Uterus (tissue), 4 donors: ENCODE data around the gene GADD45B. TPM values are rescaled to one million over a fixed set of nuclear protein-coding genes. Genes with fewer than 3 reads are reported as not detected.
"Not testable (repeated sequence)": the region's sequence is repeated elsewhere in the genome, so short reads cannot be mapped to it uniquely, and the experiment has no call there.

ENCODE experiments used
- DNase-seq, 2 donors: peaks; one replicate each; pipeline ENCODE4 v3.0.0-alpha.2; 2019 to 2020
- H3K27ac ChIP-seq, 2 donors: fragments of 200-600 bp; sonication (generic); 1 replicate in 1 of 2; 2 replicates in 1 of 2; pipeline ENCODE4 v1.5.1; 2016 to 2018
- H3K27me3 ChIP-seq, 2 donors: fragments of 200-600 bp; sonication (generic); one replicate each; pipeline ENCODE4 v1.5.1; 2018 to 2019; ENCODE audit warnings: control low read depth in 1 of 2
- H3K36me3 ChIP-seq, 2 donors: fragments of 200-600 bp; sonication (generic); one replicate each; pipeline ENCODE4 v1.5.1; 2019; ENCODE audit warnings: control low read depth in 1 of 2
- H3K4me1 ChIP-seq, 2 donors: fragments of 200-600 bp; sonication (generic); one replicate each; pipeline ENCODE4 v1.5.1; 2018 to 2019; ENCODE audit warnings: control low read depth in 1 of 2
- H3K4me3 ChIP-seq, 2 donors: fragments of 200-600 bp; sonication (generic); 1 replicate in 1 of 2; 2 replicates in 1 of 2; pipeline ENCODE4 v1.5.1; 2018 to 2019; ENCODE audit warnings: mild to moderate bottlenecking in 1 of 2
- H3K9me3 ChIP-seq, 2 donors: fragments of 200-600 bp; sonication (generic); one replicate each; pipeline ENCODE4 v1.5.1; 2019; ENCODE audit warnings: control low read depth in 1 of 2
- POLR2A ChIP-seq, 2 donors: fragments of 450-650 bp; IDR thresholded peaks; one replicate each; pipeline ENCODE4 v1.6.1; 2016; ENCODE audit warnings: antibody characterized with exemption in 2 of 2, mild to moderate bottlenecking in 1 of 2, moderate library complexity in 1 of 2
- intact Hi-C: fragments of 100-400 bp; cut with DNase I; formaldehyde crosslinking; loops from one replicate; pipeline ENCODE4 v1.15.1; 2023; ENCODE audit warnings: low total_unique reads
- total RNA-seq, 4 donors: library from RNA; depleted of rRNA in 3 of 4; stranded (reverse); fragments of >200 nt in 3 of 4; gene quantifications; one replicate each; pipeline versions ENCODE4 v1.1.0 to v1.2.4, GENCODE V29; 2014 to 2023
- TF ChIP-seq, protein P1 (sequence below), 4 experiments: fragments of 200-600 bp in 2 of 4; fragments of 450-650 bp in 2 of 4; sonication (generic) in 2 of 4; IDR thresholded peaks; one replicate each; pipeline ENCODE4 v1.5.1; 2016 to 2019; ENCODE audit warnings: antibody characterized with exemption in 4 of 4, mild to moderate bottlenecking in 2 of 4, moderate library complexity in 1 of 4
- donor health status: DM: yes; HTN: yes; CAD: no.

The GADD45B gene
- total RNA-seq, 4 donors from 2014 or later: 17.6 to 68.2 (median 38.0) TPM

DNA sequence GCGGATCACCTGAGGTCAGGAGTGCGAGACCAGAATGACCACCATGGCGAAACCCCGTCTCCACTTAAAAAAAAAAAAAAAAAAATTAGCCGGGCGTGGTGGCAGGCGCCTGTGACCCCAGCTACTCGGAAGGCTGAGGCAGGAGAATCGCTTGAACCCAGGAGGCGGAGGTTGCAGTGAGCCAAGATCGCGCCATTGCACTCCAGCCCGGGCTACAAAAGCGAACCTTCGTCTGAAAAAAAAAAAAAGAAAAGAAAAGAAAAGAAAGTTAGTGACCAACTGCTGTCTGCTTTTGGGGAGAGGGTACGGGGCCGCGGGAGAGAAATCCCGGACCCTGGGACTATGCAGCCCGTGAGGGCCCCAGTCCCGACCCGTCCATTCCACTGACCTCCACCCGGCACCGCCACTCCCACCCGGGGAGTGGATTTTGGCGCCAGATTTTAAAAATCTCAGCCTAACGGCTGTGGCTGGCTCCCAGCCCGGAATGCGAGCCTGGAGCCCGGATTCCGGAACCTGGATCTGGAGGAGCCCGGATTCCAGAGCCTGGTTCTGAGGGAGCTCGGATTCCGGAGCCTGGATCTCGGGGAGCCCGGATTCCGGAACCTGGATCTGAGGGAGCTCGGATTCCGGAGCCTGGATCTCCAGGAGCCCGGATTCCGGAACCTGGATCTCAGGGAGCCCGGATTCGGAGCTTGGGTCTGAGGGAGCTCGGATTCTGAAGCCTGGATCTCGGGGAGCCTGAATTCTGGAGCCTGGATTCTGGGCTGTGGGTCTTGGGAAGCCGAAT is 13.1 kb upstream of the GADD45B start:
- Histone ChIP-seq H3K4me3 (peak overlapping the region; percentile 30 to 60), H3K27me3 (no peaks in the 10 kb centered on the region), H3K27ac (peak overlapping the region; percentile 61 to 68), H3K36me3 (no peaks in the 10 kb centered on the region), H3K4me1 (peaks cover 0 to 8% of the 10 kb centered on the region in 2 donors), H3K9me3 (no peaks in the 10 kb centered on the region)
- TF ChIP-seq POLR2A (IDR thresholded peaks at IDR 0.05): peak in 1 of 2 donors; percentile 68
- TF ChIP-seq, protein P1, sequence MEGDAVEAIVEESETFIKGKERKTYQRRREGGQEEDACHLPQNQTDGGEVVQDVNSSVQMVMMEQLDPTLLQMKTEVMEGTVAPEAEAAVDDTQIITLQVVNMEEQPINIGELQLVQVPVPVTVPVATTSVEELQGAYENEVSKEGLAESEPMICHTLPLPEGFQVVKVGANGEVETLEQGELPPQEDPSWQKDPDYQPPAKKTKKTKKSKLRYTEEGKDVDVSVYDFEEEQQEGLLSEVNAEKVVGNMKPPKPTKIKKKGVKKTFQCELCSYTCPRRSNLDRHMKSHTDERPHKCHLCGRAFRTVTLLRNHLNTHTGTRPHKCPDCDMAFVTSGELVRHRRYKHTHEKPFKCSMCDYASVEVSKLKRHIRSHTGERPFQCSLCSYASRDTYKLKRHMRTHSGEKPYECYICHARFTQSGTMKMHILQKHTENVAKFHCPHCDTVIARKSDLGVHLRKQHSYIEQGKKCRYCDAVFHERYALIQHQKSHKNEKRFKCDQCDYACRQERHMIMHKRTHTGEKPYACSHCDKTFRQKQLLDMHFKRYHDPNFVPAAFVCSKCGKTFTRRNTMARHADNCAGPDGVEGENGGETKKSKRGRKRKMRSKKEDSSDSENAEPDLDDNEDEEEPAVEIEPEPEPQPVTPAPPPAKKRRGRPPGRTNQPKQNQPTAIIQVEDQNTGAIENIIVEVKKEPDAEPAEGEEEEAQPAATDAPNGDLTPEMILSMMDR (IDR thresholded peaks at IDR 0.05): peak in 2 of 4 experiments; percentile 36 to 59
- DNase-seq: peak; percentile 90 to 94
- intact Hi-C loops: no loop called here

DNA sequence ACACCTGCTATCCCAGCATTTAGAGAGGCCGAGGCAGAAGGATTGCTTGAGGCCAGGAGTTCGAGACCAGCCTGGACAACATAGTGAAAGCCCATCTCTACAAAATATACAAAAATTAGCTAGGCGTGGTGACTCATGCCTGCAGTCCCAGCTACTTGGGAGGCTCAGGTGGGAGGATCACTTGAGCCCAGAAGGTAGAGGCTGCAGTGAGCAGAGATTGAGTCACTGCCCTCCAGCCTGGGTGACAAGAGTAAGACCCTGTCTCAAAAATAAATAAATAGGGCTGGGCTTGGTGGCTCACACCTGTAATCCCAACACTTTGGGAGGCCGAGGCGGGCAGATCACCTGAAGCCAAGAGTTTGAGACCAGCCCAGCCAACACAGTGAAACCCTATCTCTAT is 12.2 kb upstream of the GADD45B start:
- H3K36me3 ChIP-seq, H3K4me1 ChIP-seq, H3K27ac ChIP-seq, H3K4me3 ChIP-seq, H3K9me3 ChIP-seq, DNase-seq, H3K27me3 ChIP-seq, intact Hi-C loops: not testable (repeated sequence)

DNA sequence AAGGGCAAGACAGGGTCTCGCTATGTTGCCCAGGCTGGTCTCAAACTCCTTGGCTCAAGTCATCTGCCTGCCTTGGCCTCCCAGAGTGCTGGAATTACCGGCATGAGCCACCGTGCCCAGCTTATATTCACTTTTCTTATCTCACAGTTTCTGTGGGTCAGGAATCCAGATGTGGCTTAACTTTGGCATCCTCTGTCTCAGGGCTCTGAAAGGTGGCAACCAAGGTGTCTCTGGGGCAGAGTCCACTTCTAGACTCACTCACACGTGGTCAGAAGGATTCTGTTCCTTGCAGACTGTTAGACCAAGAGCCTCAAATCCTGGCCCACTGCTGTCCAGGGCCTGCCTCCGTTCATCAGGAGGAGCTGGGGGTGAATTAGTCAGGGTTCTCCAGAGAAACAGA is 11.5 kb upstream of the GADD45B start:
- Histone ChIP-seq H3K4me1 (peaks cover 0 to 8% of the 10 kb centered on the region in 2 donors), H3K4me3 (no peak overlapping the region), H3K36me3 (no peaks in the 10 kb centered on the region), H3K9me3 (no peaks in the 10 kb centered on the region), H3K27ac (no peak overlapping the region), H3K27me3 (no peaks in the 10 kb centered on the region)
- DNase-seq: no peak
- TF ChIP-seq, protein P1 (IDR thresholded peaks at IDR 0.05): no peak
- no peak for TF ChIP-seq POLR2A (IDR thresholded peaks at IDR 0.05)
- intact Hi-C loops: no loop called here

DNA sequence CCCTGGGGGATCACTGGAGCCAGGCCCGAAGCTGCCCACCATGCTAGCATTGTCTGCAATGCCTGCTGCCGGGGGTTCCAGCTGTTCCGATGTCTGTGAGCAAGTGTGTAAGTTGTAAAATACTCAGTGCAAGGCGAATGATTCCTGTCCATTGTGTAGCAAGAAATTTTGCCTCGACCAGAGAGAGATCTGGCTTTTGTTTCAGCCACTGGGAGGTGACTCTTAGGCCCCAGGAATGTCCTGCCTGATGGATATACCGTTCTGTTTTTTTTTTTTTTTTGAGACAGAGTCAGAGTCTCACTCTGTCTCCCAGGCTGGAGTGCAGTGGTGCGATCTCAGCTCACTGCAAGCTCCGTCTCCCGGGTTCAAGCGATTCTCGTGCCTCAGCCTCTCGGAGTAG is 7.3 kb upstream of the GADD45B start:
- intact Hi-C loops: no loop called here
- Histone ChIP-seq H3K4me1 (no peaks in the 10 kb centered on the region), H3K36me3 (no peaks in the 10 kb centered on the region), H3K4me3 (no peak overlapping the region), H3K27me3 (no peaks in the 10 kb centered on the region), H3K27ac (no peak overlapping the region), H3K9me3 (no peaks in the 10 kb centered on the region)
- DNase-seq: no peak
- TF ChIP-seq POLR2A (IDR thresholded peaks at IDR 0.05): no peak
- TF ChIP-seq, protein P1 (IDR thresholded peaks at IDR 0.05): no peak

DNA sequence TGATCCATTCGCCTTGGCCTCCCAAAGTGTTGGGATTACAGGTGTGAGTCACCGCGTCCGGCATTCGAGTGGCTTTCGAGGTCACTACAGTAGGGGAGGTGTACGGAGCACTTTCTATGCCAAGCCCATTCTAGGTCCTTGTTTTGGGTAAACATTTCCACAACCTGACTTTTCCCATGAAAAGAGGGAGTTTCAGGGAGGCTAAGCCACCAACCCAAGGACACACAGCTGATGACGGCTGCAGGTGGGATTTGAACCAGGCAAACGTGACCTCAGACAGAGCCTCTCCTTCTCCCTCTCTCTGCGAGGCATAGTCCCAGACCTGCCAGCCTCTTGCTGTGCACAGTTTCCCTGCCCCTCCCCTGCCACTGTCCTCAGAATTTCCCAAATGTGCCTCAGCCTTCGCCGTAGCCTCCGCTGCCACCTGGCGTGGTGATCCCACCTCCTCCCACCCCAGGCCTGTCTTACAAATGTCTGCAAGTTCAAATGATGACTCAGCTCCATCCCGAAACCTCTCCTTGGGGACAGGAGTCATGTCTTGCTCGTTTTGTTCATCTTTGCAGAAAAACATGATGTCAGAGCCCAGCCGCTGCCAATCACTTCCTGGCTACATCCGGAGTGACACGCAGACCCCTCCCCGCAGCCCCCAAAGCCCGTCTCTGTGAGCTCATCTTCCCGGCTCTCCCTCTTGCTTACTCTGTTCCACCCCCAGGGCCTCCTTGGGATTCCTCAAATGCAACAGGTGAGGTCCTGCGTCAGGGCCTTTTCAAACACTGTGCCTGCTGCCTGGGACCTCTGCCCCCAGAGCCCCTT is 6.6 kb upstream of the GADD45B start:
- Histone ChIP-seq H3K4me3 (no peak overlapping the region), H3K4me1 (no peaks in the 10 kb centered on the region), H3K36me3 (no peaks in the 10 kb centered on the region), H3K27ac (no peak overlapping the region), H3K9me3 (no peaks in the 10 kb centered on the region), H3K27me3 (no peaks in the 10 kb centered on the region)
- TF ChIP-seq, protein P1 (IDR thresholded peaks at IDR 0.05): no peak
- no peak for TF ChIP-seq POLR2A (IDR thresholded peaks at IDR 0.05)
- intact Hi-C loops: no loop called here
- DNase-seq: no peak

DNA sequence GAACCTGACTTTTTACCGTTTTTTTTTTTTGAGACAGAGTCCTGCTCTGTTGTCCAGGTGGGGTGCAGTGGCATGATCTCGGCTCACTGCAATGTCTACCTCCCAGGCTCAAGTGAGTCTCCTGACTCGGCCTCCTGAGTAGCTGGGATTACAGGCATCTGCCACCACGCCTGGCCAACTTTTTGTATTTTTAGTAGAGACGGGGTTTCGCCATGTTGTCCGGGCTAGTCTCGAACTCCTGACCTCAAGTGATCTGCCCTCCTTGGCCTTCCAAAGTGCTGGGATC is 6.1 kb upstream of the GADD45B start:
- DNase-seq, H3K27me3 ChIP-seq, H3K4me1 ChIP-seq, H3K27ac ChIP-seq, H3K9me3 ChIP-seq, H3K36me3 ChIP-seq, H3K4me3 ChIP-seq: not testable (repeated sequence)
- intact Hi-C loops: loop anchor here (10.0 kb wide), 1 partner anchor 105 kb away; no protein-coding TSS in a partner anchor
